Ovary (tissue), 3 donors: Measurements from ENCODE around the gene ANAPC16.

Experiments
- EP300 ChIP-seq: sonication (generic); formaldehyde crosslinking; IDR thresholded peaks from one replicate; pipeline ENCODE4 v1.6.1; 2017; ENCODE audit warnings: antibody characterized with exemption
- POLR2A ChIP-seq: fragments of 450-650 bp; IDR thresholded peaks from one replicate; pipeline ENCODE4 v1.6.1; 2017; ENCODE audit warnings: antibody characterized with exemption, mild to moderate bottlenecking, moderate library complexity
- TF ChIP-seq, protein P1 (sequence below), 3 donors: fragments of 450-650 bp in 2 of 3; fragments of 200-600 bp in 1 of 3; IDR thresholded peaks; one replicate each; pipeline versions ENCODE4 v1.5.1 to v1.8.0; 2016 to 2022; ENCODE audit warnings: antibody characterized with exemption in 3 of 3, mild to moderate bottlenecking in 1 of 3
- donor health status: DM: no; HTN: no; CAD: no.

DNA sequence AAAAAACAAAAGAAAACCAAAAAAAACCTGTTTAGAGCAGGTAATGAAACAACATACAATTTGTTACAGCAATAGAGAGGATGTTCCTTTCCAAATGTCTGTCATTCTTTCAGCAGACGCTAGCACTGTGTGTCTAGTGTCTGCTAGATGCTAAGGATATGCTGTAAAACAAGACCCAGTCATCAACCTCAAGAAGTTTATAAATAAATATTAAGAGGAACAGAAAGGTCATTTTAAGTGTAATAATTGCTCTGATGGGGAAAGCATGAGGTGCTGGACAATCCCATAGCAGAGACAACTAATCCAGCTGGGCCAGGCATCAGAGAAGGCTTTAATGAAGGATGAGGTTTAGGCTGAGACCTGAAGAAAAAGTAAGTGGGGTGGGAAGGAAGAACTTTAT, 23.6 kb downstream of the ANAPC16 start:
- TF ChIP-seq, protein P1, sequence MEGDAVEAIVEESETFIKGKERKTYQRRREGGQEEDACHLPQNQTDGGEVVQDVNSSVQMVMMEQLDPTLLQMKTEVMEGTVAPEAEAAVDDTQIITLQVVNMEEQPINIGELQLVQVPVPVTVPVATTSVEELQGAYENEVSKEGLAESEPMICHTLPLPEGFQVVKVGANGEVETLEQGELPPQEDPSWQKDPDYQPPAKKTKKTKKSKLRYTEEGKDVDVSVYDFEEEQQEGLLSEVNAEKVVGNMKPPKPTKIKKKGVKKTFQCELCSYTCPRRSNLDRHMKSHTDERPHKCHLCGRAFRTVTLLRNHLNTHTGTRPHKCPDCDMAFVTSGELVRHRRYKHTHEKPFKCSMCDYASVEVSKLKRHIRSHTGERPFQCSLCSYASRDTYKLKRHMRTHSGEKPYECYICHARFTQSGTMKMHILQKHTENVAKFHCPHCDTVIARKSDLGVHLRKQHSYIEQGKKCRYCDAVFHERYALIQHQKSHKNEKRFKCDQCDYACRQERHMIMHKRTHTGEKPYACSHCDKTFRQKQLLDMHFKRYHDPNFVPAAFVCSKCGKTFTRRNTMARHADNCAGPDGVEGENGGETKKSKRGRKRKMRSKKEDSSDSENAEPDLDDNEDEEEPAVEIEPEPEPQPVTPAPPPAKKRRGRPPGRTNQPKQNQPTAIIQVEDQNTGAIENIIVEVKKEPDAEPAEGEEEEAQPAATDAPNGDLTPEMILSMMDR (IDR thresholded peaks at IDR 0.05): no peak
- TF ChIP-seq POLR2A: no peak
- TF ChIP-seq EP300: no peak
